GM12878 (cell line): ENCODE results near the gene ZNF771. TPM values are rescaled to one million over a fixed set of nuclear protein-coding genes. Genes with fewer than 3 reads are reported as not detected.
A peak's percentile ranks its signal among the peaks of the same experiment; 100 is the strongest.

Source experiments
- ATAC-seq: fragments of 200-7000 bp; cut with Tn5 transposase; 3 replicates; pipeline ENCODE4 v1.9.1; 2020; ENCODE audit warnings: mild to moderate bottlenecking, moderate library complexity
- BruUV-seq: library from RNA; stranded (reverse); fragments of 400-500 nt; replicated peaks from 2 replicates; lab custom pipeline; 2021; lab: Mats Ljungman, UMichigan
- CTCF ChIA-PET: fragments of 300-600 bp; sonication (Branson Sonifier 250); formaldehyde crosslinking; extraction: SDS; loops from one replicate; lab custom pipeline; 2021; ENCODE audit warnings: inconsistent platforms; lab: Yijun Ruan, JAX
- POLR2A ChIA-PET: fragments of 350-600 bp; formaldehyde crosslinking; extraction: SDS; loops from one replicate; lab custom pipeline; 2021; ENCODE audit warnings: inconsistent platforms; lab: Charles Lee
- RAD21 ChIA-PET: fragments of 300-600 bp; sonication (Branson Sonifier 250); formaldehyde crosslinking; loops from one replicate; lab custom pipeline; 2023; ENCODE audit warnings: antibody characterized with exemption; ENCODE audit not compliant: unreplicated experiment; lab: Charles Lee
- SMC1A ChIA-PET: fragments of 300-600 bp; sonication (Branson Sonifier 250); formaldehyde crosslinking; loops from one replicate; lab custom pipeline; 2023; ENCODE audit not compliant: unreplicated experiment, uncharacterized antibody; lab: Charles Lee
- DNase-seq: peaks from one replicate; pipeline ENCODE4 v3.0.0-alpha.2; 2011; ENCODE audit warnings: low read depth, low spot score
- FAIRE-seq: peaks from 3 replicates; lab custom pipeline; 2011; peaks lifted over from hg19 to GRCh38; lab: Jason Lieb, UNC
- H2AFZ ChIP-seq: 2 replicates; pipeline ENCODE4 v1.6.0; 2011; ENCODE audit warnings: low read depth, low read length, control low read depth; ENCODE audit not compliant: control insufficient read depth
- H3K27ac ChIP-seq: 2 replicates; pipeline ENCODE4 v1.5.1; 2011; ENCODE audit warnings: control low read depth; ENCODE audit not compliant: control insufficient read depth, insufficient read depth
- H3K27me3 ChIP-seq, 2 experiments: replicated peaks in 1 of 2; 2 replicates each; pipeline versions ENCODE4 v1.6.0 to v1.6.1; 2011; ENCODE audit warnings: low read length in 1 of 2; ENCODE audit not compliant: control insufficient read depth in 2 of 2, insufficient read depth in 2 of 2
- H3K36me3 ChIP-seq, 2 experiments: 2 replicates each; pipeline ENCODE4 v1.5.1; 2011; ENCODE audit warnings: low read length in 1 of 2; ENCODE audit not compliant: control insufficient read depth in 2 of 2, insufficient read depth in 2 of 2
- H3K4me1 ChIP-seq: 2 replicates; pipeline ENCODE4 v1.6.1; 2011; ENCODE audit warnings: mild to moderate bottlenecking, low read length, moderate library complexity, mixed read lengths; ENCODE audit not compliant: control insufficient read depth, insufficient read depth
- H3K4me2 ChIP-seq: 2 replicates; pipeline ENCODE4 v1.6.0; 2011; ENCODE audit warnings: control low read depth; ENCODE audit not compliant: control insufficient read depth, insufficient read depth
- H3K4me3 ChIP-seq: fragments of 200-600 bp; sonication (generic); 2 replicates; pipeline ENCODE4 v1.5.1; 2016
- H3K79me2 ChIP-seq: 2 replicates; pipeline ENCODE4 v1.6.0; 2011; ENCODE audit warnings: low read length; ENCODE audit not compliant: control insufficient read depth, insufficient read depth
- H3K9ac ChIP-seq: 2 replicates; pipeline ENCODE4 v1.8.0; 2011; ENCODE audit warnings: low read length, control low read depth, mixed read lengths; ENCODE audit not compliant: control insufficient read depth, insufficient read depth
- H3K9me3 ChIP-seq: replicated peaks from 3 replicates; pipeline ENCODE4 v1.5.1; 2011; ENCODE audit warnings: mild to moderate bottlenecking, low read length; ENCODE audit not compliant: control insufficient read depth, insufficient read depth
- H4K20me1 ChIP-seq: 2 replicates; pipeline ENCODE4 v1.6.0; 2011; ENCODE audit not compliant: control insufficient read depth, insufficient read depth
- BHLHE40 ChIP-seq, 2 experiments: fragments of 450-650 bp in 1 of 2; IDR thresholded peaks; 2 replicates each; pipeline ENCODE4 v1.6.1; 2011 to 2017; ENCODE audit warnings: low read depth in 2 of 2, borderline replicate concordance in 1 of 2, improper control_type of control experiment in 1 of 2, low read length in 1 of 2, mild to moderate bottlenecking in 1 of 2
- CHD1 ChIP-seq: IDR thresholded peaks from 2 replicates; pipeline ENCODE4 v1.6.1; 2012; ENCODE audit warnings: low read depth, low read length, improper control_type of control experiment
- CHD2 ChIP-seq: IDR thresholded peaks from 2 replicates; pipeline ENCODE4 v1.6.1; 2011; ENCODE audit warnings: low read depth, low read length, improper control_type of control experiment, borderline replicate concordance
- CREB1 ChIP-seq: IDR thresholded peaks from 2 replicates; pipeline ENCODE4 v1.6.1; 2012; ENCODE audit warnings: low read depth, mild to moderate bottlenecking, inconsistent platforms
- CTCF ChIP-seq, 3 experiments: IDR thresholded peaks in 2 of 3; conservative IDR thresholded peaks in 1 of 3; 2 replicates each; pipeline ENCODE4 v1.5.1; 2011; ENCODE audit warnings: low read depth in 3 of 3, low read length in 3 of 3, mild to moderate bottlenecking in 3 of 3, control low read depth in 2 of 3, moderate library complexity in 2 of 3, inconsistent platforms in 1 of 3, mixed read lengths in 1 of 3; ENCODE audit not compliant: control insufficient read depth in 2 of 3, insufficient read depth in 1 of 3; ENCODE audit errors: extremely low read depth in 1 of 3
- HDAC6 ChIP-seq: fragments of 200-600 bp; sonication (generic); IDR thresholded peaks from one replicate; pipeline ENCODE4 v1.8.0; 2017; ENCODE audit warnings: antibody characterized with exemption; ENCODE audit not compliant: unreplicated experiment
- IKZF1 ChIP-seq: fragments of 450-650 bp; conservative IDR thresholded peaks from 2 replicates; pipeline ENCODE4 v1.6.1; 2017; ENCODE audit warnings: antibody characterized with exemption, mild to moderate bottlenecking
- KLF5 ChIP-seq: fragments of 450-650 bp; IDR thresholded peaks from 2 replicates; pipeline ENCODE4 v1.6.1; 2014; ENCODE audit warnings: mild to moderate bottlenecking; ENCODE audit not compliant: partially characterized antibody
- MXI1 ChIP-seq: fragments of 150-350 bp; IDR thresholded peaks from 2 replicates; pipeline ENCODE4 v1.6.1; 2011; ENCODE audit warnings: low read depth, mild to moderate bottlenecking, inconsistent platforms, low read length, improper control_type of control experiment
- NRF1 ChIP-seq: conservative IDR thresholded peaks from 2 replicates; pipeline ENCODE4 v1.6.1; 2011; ENCODE audit warnings: mild to moderate bottlenecking, low read depth, low read length, improper control_type of control experiment
- PKNOX1 ChIP-seq: fragments of 450-650 bp; IDR thresholded peaks from 2 replicates; pipeline ENCODE4 v1.6.1; 2016; ENCODE audit warnings: mild to moderate bottlenecking
- POLR2AphosphoS5 ChIP-seq: IDR thresholded peaks from 2 replicates; pipeline ENCODE4 v1.6.1; 2011; ENCODE audit warnings: mild to moderate bottlenecking, low read length, inconsistent platforms
- SIN3A ChIP-seq: IDR thresholded peaks from 2 replicates; pipeline ENCODE4 v1.6.1; 2012; ENCODE audit warnings: low read depth, low read length, improper control_type of control experiment
- SMARCA5 ChIP-seq: fragments of 450-650 bp; IDR thresholded peaks from 2 replicates; pipeline ENCODE4 v1.6.1; 2017; ENCODE audit warnings: mild to moderate bottlenecking
- TAF1 ChIP-seq: IDR thresholded peaks from 2 replicates; pipeline ENCODE4 v1.6.1; 2011; ENCODE audit warnings: mild to moderate bottlenecking, low read depth, low read length, borderline replicate concordance
- TCF12 ChIP-seq: IDR thresholded peaks from 2 replicates; pipeline ENCODE4 v1.6.1; 2011; ENCODE audit warnings: low read depth, mild to moderate bottlenecking, low read length
- WGBS: methylation state at CpG from one replicate; pipeline ENCODE4 v1.1.6; 2016; ENCODE audit warnings: low lambda C conversion rate; ENCODE audit not compliant: insufficient replicate concordance, insufficient coverage; ENCODE audit errors: missing lambda C conversion rate; 5-methylcytosine and 5-hydroxymethylcytosine counted together
- in situ Hi-C: fragments of 300-500 bp; cut with MboI; formaldehyde crosslinking; loops from 9 replicates; pipeline ENCODE4 v1.14.3; 2018; ENCODE audit warnings: mixed read lengths
- intact Hi-C: fragments of 100-400 bp; cut with micrococcal nuclease; formaldehyde crosslinking; loops from one replicate; pipeline ENCODE4 v1.14.2; 2022; ENCODE audit not compliant: unreplicated experiment
- polyA plus RNA-seq, 11 experiments: library from polyadenylated mRNA; depleted of rRNA in 4 of 11; unstranded in 6 of 11; stranded (reverse) in 5 of 11; fragments of >200 nt; fragmentation: Nextera tagmentation in 4 of 11; fragmentation: Illumina TruSeq in 1 of 11; extraction: Ambion mirVana in 4 of 11; extraction: Trizol in 1 of 11; gene quantifications; 1 replicate in 1 of 11; 2 replicates in 10 of 11; pipeline versions ENCODE4 v1.2.1 to v1.2.3, GENCODE V29; 2011 to 2016; ENCODE audit warnings: inconsistent platforms in 2 of 11, missing spikeins in 2 of 11, low read depth in 1 of 11
- total RNA-seq, 4 experiments: library from RNA; depleted of rRNA in 3 of 4; stranded (reverse); fragments of >200 nt in 3 of 4; fragmentation: Illumina TruSeq in 1 of 4; extraction: Trizol in 1 of 4; gene quantifications; 2 replicates each; pipeline versions ENCODE4 v1.2.1 to v1.2.3, GENCODE V29; 2013 to 2021

The ZNF771 gene
- total and polyA plus RNA-seq, 10 of the 15 experiments (the other 5 are each of a cell fraction or from before 2014, with no cell fraction given), result 0.98 to 7.6 (median 3.7) TPM

GRCh38 chr16:30378236-30379157, 28.9 kb upstream of the ZNF771 start:
- POLR2A ChIA-PET, result interaction anchor here (0.5 to 1.5 kb wide), 6 partner anchors 10 to 381 kb away, joined by 3 to 4 read pairs (median 3); partner anchors contain the start of genes PRR14 and TBX6
- Histone ChIP-seq H2AFZ (peak overlapping the region; percentile 79), H3K79me2 (peaks cover 27% of the 10 kb centered on the region), H3K4me3 (peak overlapping the region; percentile 92), H4K20me1 (no peaks in the 10 kb centered on the region), H3K4me2 (peak overlapping the region; percentile 92), H3K9me3 (no peaks in the 10 kb centered on the region), H3K4me1 (peaks cover 28% of the 10 kb centered on the region), H3K9ac (peak overlapping the region; percentile 85), H3K27ac (peak overlapping the region; percentile 97), H3K27me3 (no peaks in the 10 kb centered on the region), H3K36me3 (peaks cover 0 to 4% of the 10 kb centered on the region in 2 experiments; a peak in 2 of 4 replicates)
- CTCF ChIA-PET, result interaction anchor here (0.6 to 1.6 kb wide), 4 partner anchors 18 to 220 kb away, joined by 3 read pairs; no protein-coding TSS in a partner anchor
- peak; percentile 65 for FAIRE-seq
- RAD21 ChIA-PET, result interaction anchor here (1.1 to 1.6 kb wide), 3 partner anchors 31 to 51 kb away, joined by 3 read pairs; partner anchors contain the start of gene DCTPP1
- BruUV-seq, result no TSS peak
- in situ Hi-C loops (no loop called here), intact Hi-C loops (no loop called here)
- WGBS, result 2% methylated on average over 59 of the region's 67 CpGs
- peak; percentile 81 for DNase-seq
- SMC1A ChIA-PET, result interaction anchor here (0.6 to 1.3 kb wide), 2 partner anchors 23 to 51 kb away, joined by 3 read pairs; partner anchors contain the start of gene DCTPP1
- ATAC-seq, result peak; percentile 93
- TF ChIP-seq TAF1 (peak; percentile 60; the same call in 1 of the 2 replicates), BHLHE40 (IDR thresholded peaks at IDR 0.05; ENCODE audit: borderline replicate concordance in 1 of 2, low read depth in 2 of 2, low read length in 1 of 2) (peak; percentile 5 to 31; a peak in 2 of 4 replicates), TCF12 (0 out of 2 replicates have a peak, but pooled peaks have one; percentile 49), POLR2AphosphoS5 (peak; percentile 59), IKZF1 (no peak), KLF5 (no peak), CHD2 (no peak; the same call in none of the 2 replicates), NRF1 (no peak), CTCF (IDR thresholded peaks at IDR 0.05 in 2 of 3, conservative IDR thresholded peaks at IDR 0.05 in 1 of 3; ENCODE audit: control insufficient read depth in 2 of 3, extremely low read depth in 1 of 3, insufficient read depth in 1 of 3, low read depth in 3 of 3, low read length in 3 of 3) (peak in 1 of 3 experiments; percentile 19; a peak in 1 of 6 replicates), CHD1 (0 out of 2 replicates have a peak, but pooled peaks have one; percentile 35), SIN3A (0 out of 2 replicates have a peak, but pooled peaks have one; percentile 23), HDAC6 (no peak), MXI1 (peak; percentile 79), PKNOX1 (peak; percentile 23; the same call in 1 of the 2 replicates), CREB1 (0 out of 2 replicates have a peak, but pooled peaks have one; percentile 6), SMARCA5 (peak; percentile 80)
